K562 (cell line): Measurements from ENCODE around the gene TMEM14C. TPM values are rescaled to one million over a fixed set of nuclear protein-coding genes. Genes with fewer than 3 reads are reported as not detected.

Experiments
- BMI1 ChIP-seq: fragments of 150-350 bp; IDR thresholded peaks from 2 replicates; pipeline ENCODE4 v1.6.1; 2014; ENCODE audit warnings: low read length
- C11orf30 ChIP-seq: fragments of 450-650 bp; IDR thresholded peaks from 2 replicates; pipeline ENCODE4 v1.6.1; 2016; ENCODE audit warnings: low read depth, mild to moderate bottlenecking
- E4F1 ChIP-seq: fragments of 250-450 bp; sonication (Bioruptor Pico); IDR thresholded peaks from 2 replicates; pipeline ENCODE4 v1.5.0; 2021; ENCODE audit warnings: mild to moderate bottlenecking, borderline replicate concordance
- GTF2E2 ChIP-seq: fragments of 200-800 bp; sonication (Bioruptor generic); IDR thresholded peaks from 2 replicates; pipeline ENCODE4 v1.6.1; 2016; ENCODE audit warnings: missing genetic modification characterization, missing compliant biosample characterization
- MGA ChIP-seq: fragments of 450-650 bp; IDR thresholded peaks from 2 replicates; pipeline ENCODE4 v1.6.1; 2016; ENCODE audit warnings: mild to moderate bottlenecking, moderate library complexity
- PCBP2 ChIP-seq: fragments of 200-400 bp; formaldehyde crosslinking; IDR thresholded peaks from 2 replicates; pipeline ENCODE4 v1.6.1; 2018; ENCODE audit warnings: low read length, low read depth, mild to moderate bottlenecking, moderate library complexity; ENCODE audit not compliant: poor library complexity, severe bottlenecking
- STAT5B ChIP-seq: fragments of 250-450 bp; sonication (Bioruptor Pico); IDR thresholded peaks from 2 replicates; pipeline ENCODE4 v1.8.0; 2021; ENCODE audit warnings: mild to moderate bottlenecking, inconsistent platforms
- ZFP30 ChIP-seq: fragments of 250-450 bp; sonication (Bioruptor Pico); IDR thresholded peaks from 2 replicates; pipeline ENCODE4 v1.8.0; 2022; ENCODE audit warnings: moderate library complexity, mild to moderate bottlenecking, inconsistent platforms, borderline replicate concordance
- ZNF12 ChIP-seq: sonication (generic); formaldehyde crosslinking; IDR thresholded peaks from 2 replicates; pipeline ENCODE4 v1.4.0; 2020; ENCODE audit warnings: mild to moderate bottlenecking, missing genetic modification reagents
- ZNF174 ChIP-seq: fragments of 250-450 bp; sonication (Bioruptor Pico); IDR thresholded peaks from 2 replicates; pipeline ENCODE4 v1.4.0; 2020; ENCODE audit warnings: mild to moderate bottlenecking
- polyA plus RNA-seq, 8 experiments: library from polyadenylated mRNA; depleted of rRNA in 4 of 8; stranded (reverse) in 5 of 8; unstranded in 3 of 8; fragments of >200 nt; fragmentation: Nextera tagmentation in 2 of 8; fragmentation: Illumina TruSeq in 1 of 8; extraction: Ambion mirVana in 2 of 8; extraction: Trizol in 1 of 8; gene quantifications; 2 replicates each; pipeline versions ENCODE4 v1.2.1 to v1.2.3, GENCODE V29; 2011 to 2014; ENCODE audit warnings: inconsistent platforms in 1 of 8, missing spikeins in 1 of 8
- total RNA-seq, 7 experiments: library from RNA; depleted of rRNA in 6 of 7; stranded (reverse); fragments of >200 nt in 6 of 7; fragmentation: Illumina TruSeq in 2 of 7; extraction: Trizol in 2 of 7; gene quantifications; 2 replicates each; pipeline versions ENCODE4 v1.2.1 to v1.2.3, GENCODE V29; 2011 to 2021; ENCODE audit warnings: low replicate concordance in 1 of 7
- TF ChIP-seq, protein P1 (sequence below): sonication (generic); formaldehyde crosslinking; IDR thresholded peaks from 2 replicates; pipeline ENCODE4 v1.4.0; 2020; ENCODE audit warnings: mild to moderate bottlenecking, missing genetic modification reagents

TMEM14C gene
- total and polyA plus RNA-seq, 9 of the 15 experiments (the other 6 are each of a cell fraction or from before 2014, with no cell fraction given): 151 to 496 (median 263) TPM

GRCh38 chr6:10747251-10747972, 24.5 kb downstream of the TMEM14C start, which contains the start of gene TMEM14B (continued):
- TF ChIP-seq MGA: peak; percentile 61; the same call in 1 of the 2 replicates
- TF ChIP-seq ZNF174 (CRISPR knock-in tag): no peak
- no peak for TF ChIP-seq PCBP2
- TF ChIP-seq C11orf30: no peak; the same call in 1 of the 2 replicates
- TF ChIP-seq, protein P1, sequence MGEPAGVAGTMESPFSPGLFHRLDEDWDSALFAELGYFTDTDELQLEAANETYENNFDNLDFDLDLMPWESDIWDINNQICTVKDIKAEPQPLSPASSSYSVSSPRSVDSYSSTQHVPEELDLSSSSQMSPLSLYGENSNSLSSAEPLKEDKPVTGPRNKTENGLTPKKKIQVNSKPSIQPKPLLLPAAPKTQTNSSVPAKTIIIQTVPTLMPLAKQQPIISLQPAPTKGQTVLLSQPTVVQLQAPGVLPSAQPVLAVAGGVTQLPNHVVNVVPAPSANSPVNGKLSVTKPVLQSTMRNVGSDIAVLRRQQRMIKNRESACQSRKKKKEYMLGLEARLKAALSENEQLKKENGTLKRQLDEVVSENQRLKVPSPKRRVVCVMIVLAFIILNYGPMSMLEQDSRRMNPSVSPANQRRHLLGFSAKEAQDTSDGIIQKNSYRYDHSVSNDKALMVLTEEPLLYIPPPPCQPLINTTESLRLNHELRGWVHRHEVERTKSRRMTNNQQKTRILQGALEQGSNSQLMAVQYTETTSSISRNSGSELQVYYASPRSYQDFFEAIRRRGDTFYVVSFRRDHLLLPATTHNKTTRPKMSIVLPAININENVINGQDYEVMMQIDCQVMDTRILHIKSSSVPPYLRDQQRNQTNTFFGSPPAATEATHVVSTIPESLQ (CRISPR knock-in tag): 0 out of 2 replicates have a peak, but pooled peaks have one; percentile 58
- TF ChIP-seq ZFP30: no peak
- TF ChIP-seq STAT5B (CRISPR knock-in tag): no peak
- TF ChIP-seq BMI1: no peak
- no peak for TF ChIP-seq E4F1
- TF ChIP-seq ZNF12 (CRISPR knock-in tag): peak; percentile 44; the same call in 1 of the 2 replicates
- no peak for TF ChIP-seq GTF2E2 (tag)
